IMR-90 (cell line): ENCODE measurements around the gene HOXC5. TPM values are rescaled to one million over a fixed set of nuclear protein-coding genes. Genes with fewer than 3 reads are reported as not detected.

Experiments
- ATAC-seq: fragments of 200-7000 bp; cut with Tn5 transposase; 2 replicates; pipeline ENCODE4 v1.9.1; 2020; ENCODE audit warnings: low read depth, mild to moderate bottlenecking, moderate library complexity
- BruUV-seq: library from RNA; stranded (reverse); fragments of 400-500 nt; replicated peaks from 2 replicates; lab custom pipeline; 2021; lab: Mats Ljungman, UMichigan
- CTCF ChIA-PET: fragments of 300-600 bp; formaldehyde crosslinking; extraction: SDS; loops from one replicate; lab custom pipeline; 2021; ENCODE audit warnings: antibody characterized with exemption; lab: Yijun Ruan, JAX
- POLR2A ChIA-PET: fragments of 300-600 bp; sonication (Branson Sonifier 250); formaldehyde crosslinking; loops from one replicate; lab custom pipeline; 2022; ENCODE audit warnings: antibody characterized with exemption; ENCODE audit not compliant: unreplicated experiment; lab: Charles Lee
- DNase-seq: peaks from one replicate; pipeline ENCODE4 v3.0.0; 2013
- H2AFZ ChIP-seq: replicated peaks from 2 replicates; pipeline ENCODE3; 2013; ENCODE audit warnings: low read length, mild to moderate bottlenecking; ENCODE audit not compliant: poor library complexity
- H2AK5ac ChIP-seq: 2 replicates; pipeline ENCODE4 v1.6.1; 2013; ENCODE audit warnings: low read depth, low read length, inconsistent platforms
- H2AK9ac ChIP-seq: replicated peaks from 2 replicates; pipeline ENCODE3; 2013; ENCODE audit warnings: mild to moderate bottlenecking, low read depth, low read length, moderate library complexity; ENCODE audit not compliant: poor library complexity
- H2BK120ac ChIP-seq: 2 replicates; pipeline ENCODE4 v1.6.1; 2013; ENCODE audit warnings: low read depth, low read length, inconsistent platforms
- H2BK15ac ChIP-seq: 3 replicates; pipeline ENCODE4 v1.6.1; 2013; ENCODE audit warnings: low read depth, low read length, inconsistent platforms
- H2BK20ac ChIP-seq: 2 replicates; pipeline ENCODE4 v1.6.1; 2013; ENCODE audit warnings: low read depth, mild to moderate bottlenecking, inconsistent platforms, low read length, moderate library complexity
- H2BK5ac ChIP-seq: 2 replicates; pipeline ENCODE4 v1.6.1; 2013; ENCODE audit warnings: mild to moderate bottlenecking, low read depth, low read length, inconsistent platforms; ENCODE audit not compliant: poor library complexity, severe bottlenecking
- H3K14ac ChIP-seq: replicated peaks from 2 replicates; pipeline ENCODE4 v1.6.1; 2013; ENCODE audit warnings: low read depth, low read length, inconsistent platforms
- H3K18ac ChIP-seq: 2 replicates; pipeline ENCODE4 v1.6.1; 2013; ENCODE audit warnings: low read depth, low read length, control low read depth
- H3K23ac ChIP-seq: 2 replicates; pipeline ENCODE4 v1.6.1; 2013; ENCODE audit warnings: low read depth, low read length, inconsistent platforms
- H3K27ac ChIP-seq: 2 replicates; pipeline ENCODE4 v1.5.1; 2013; ENCODE audit warnings: mild to moderate bottlenecking, control low read depth, low read length; ENCODE audit not compliant: insufficient read depth
- H3K27me3 ChIP-seq: 2 replicates; pipeline ENCODE4 v1.6.1; 2013; ENCODE audit warnings: low read length; ENCODE audit not compliant: control insufficient read depth, insufficient read depth
- H3K36me3 ChIP-seq: 2 replicates; pipeline ENCODE4 v1.6.1; 2013; ENCODE audit warnings: low read length, mixed read lengths; ENCODE audit not compliant: control insufficient read depth, insufficient read depth
- H3K4ac ChIP-seq: 2 replicates; pipeline ENCODE4 v1.6.1; 2013; ENCODE audit warnings: low read depth, low read length, inconsistent platforms
- H3K4me1 ChIP-seq: 2 replicates; pipeline ENCODE4 v1.6.1; 2013; ENCODE audit warnings: low read length, mixed read lengths; ENCODE audit not compliant: control insufficient read depth, insufficient read depth
- H3K4me2 ChIP-seq: 2 replicates; pipeline ENCODE4 v1.6.1; 2013; ENCODE audit warnings: low read depth, mild to moderate bottlenecking, control low read depth, low read length, moderate library complexity
- H3K4me3 ChIP-seq: 2 replicates; pipeline ENCODE4 v1.5.1; 2013; ENCODE audit warnings: low read depth, mild to moderate bottlenecking, control low read depth, low read length, moderate library complexity; ENCODE audit not compliant: insufficient read depth
- H3K56ac ChIP-seq: 2 replicates; pipeline ENCODE4 v1.6.1; 2013; ENCODE audit warnings: low read length, inconsistent platforms; ENCODE audit not compliant: insufficient read depth; ENCODE audit errors: extremely low read depth
- H3K79me1 ChIP-seq, 2 experiments: 2 replicates each; pipeline ENCODE4 v1.6.1; 2013; ENCODE audit warnings: low read length in 2 of 2, inconsistent platforms in 1 of 2, low read depth in 1 of 2
- H3K9ac ChIP-seq: 2 replicates; pipeline ENCODE4 v1.6.1; 2013; ENCODE audit warnings: low read depth, low read length, control low read depth
- H3K9me1 ChIP-seq: 2 replicates; pipeline ENCODE4 v1.6.1; 2013; ENCODE audit warnings: low read length, inconsistent platforms; ENCODE audit not compliant: insufficient read depth
- H3K9me3 ChIP-seq: 2 replicates; pipeline ENCODE4 v1.6.1; 2013; ENCODE audit warnings: low read length; ENCODE audit not compliant: control insufficient read depth, insufficient read depth
- H4K20me1 ChIP-seq: 2 replicates; pipeline ENCODE4 v1.6.1; 2013; ENCODE audit warnings: low read length, inconsistent platforms; ENCODE audit not compliant: insufficient read depth
- H4K5ac ChIP-seq: 2 replicates; pipeline ENCODE4 v1.6.1; 2013; ENCODE audit warnings: mild to moderate bottlenecking, low read depth, low read length, control low read depth
- H4K8ac ChIP-seq, 2 experiments: 2 replicates each; pipeline ENCODE4 v1.6.1; 2013; ENCODE audit warnings: low read depth in 2 of 2, low read length in 2 of 2, control low read depth in 1 of 2, inconsistent platforms in 1 of 2
- H4K91ac ChIP-seq: 2 replicates; pipeline ENCODE4 v1.6.1; 2013; ENCODE audit warnings: low read depth, low read length, inconsistent platforms; ENCODE audit not compliant: insufficient read depth
- CHD1 ChIP-seq: IDR thresholded peaks from 2 replicates; pipeline ENCODE4 v1.6.1; 2012; ENCODE audit warnings: low read depth, low read length, improper control_type of control experiment
- CTCF ChIP-seq: conservative IDR thresholded peaks from 2 replicates; pipeline ENCODE4 v1.5.1; 2012; ENCODE audit warnings: mild to moderate bottlenecking, low read depth, low read length, improper control_type of control experiment
- MAFK ChIP-seq: IDR thresholded peaks from 2 replicates; pipeline ENCODE4 v1.6.1; 2012; ENCODE audit warnings: low read depth, low read length, improper control_type of control experiment
- MAZ ChIP-seq: IDR thresholded peaks from 2 replicates; pipeline ENCODE4 v1.6.1; 2012; ENCODE audit warnings: low read depth, mild to moderate bottlenecking, low read length, improper control_type of control experiment, moderate library complexity, borderline replicate concordance
- MXI1 ChIP-seq: IDR thresholded peaks from 2 replicates; pipeline ENCODE4 v1.6.1; 2012; ENCODE audit warnings: low read depth, mild to moderate bottlenecking, low read length, moderate library complexity, borderline replicate concordance
- POLR2A ChIP-seq: IDR thresholded peaks from 2 replicates; pipeline ENCODE4 v1.6.1; 2012; ENCODE audit warnings: mild to moderate bottlenecking, low read depth, low read length
- RAD21 ChIP-seq: IDR thresholded peaks from 2 replicates; pipeline ENCODE4 v1.6.1; 2012; ENCODE audit warnings: low read length, improper control_type of control experiment
- RFX5 ChIP-seq: IDR thresholded peaks from 2 replicates; pipeline ENCODE4 v1.8.0; 2012; ENCODE audit warnings: low read depth, mild to moderate bottlenecking, low read length, moderate library complexity
- USF2 ChIP-seq: fragments of 150-350 bp; IDR thresholded peaks from 2 replicates; pipeline ENCODE4 v1.6.1; 2017; ENCODE audit warnings: mild to moderate bottlenecking, antibody characterized with exemption, low read length, low read depth
- WGBS, 2 experiments: methylation state at CpG; one replicate each; pipeline versions ENCODE4 v1.1.5 to v1.1.7; 2013; ENCODE audit warnings: missing lambda C conversion rate in 2 of 2; ENCODE audit not compliant: insufficient read length in 1 of 2; ENCODE audit errors: extremely low coverage in 2 of 2; 5-methylcytosine and 5-hydroxymethylcytosine counted together
- dilution Hi-C: fragments of 300-500 bp; cut with HindIII; formaldehyde crosslinking; loops from one replicate; pipeline ENCODE4 v1.14.3; 2018; ENCODE audit warnings: low sequenced_read_pairs; ENCODE audit not compliant: unreplicated experiment
- in situ Hi-C: fragments of 300-500 bp; cut with MboI; formaldehyde crosslinking; loops from 3 replicates; pipeline ENCODE4 v1.14.3; 2019; ENCODE audit warnings: low sequenced_read_pairs, inconsistent platforms, mixed read lengths
- intact Hi-C: fragments of 100-400 bp; cut with micrococcal nuclease; formaldehyde crosslinking; loops from 2 replicates; pipeline ENCODE4 v1.10.0; 2022
- polyA plus RNA-seq, 3 experiments: library from polyadenylated mRNA; depleted of rRNA; stranded (reverse); fragments of >200 nt; gene quantifications; 2 replicates each; pipeline ENCODE4 v1.2.3, GENCODE V29; 2012; ENCODE audit warnings: low replicate concordance in 1 of 3
- total RNA-seq: library from RNA; depleted of rRNA; stranded (reverse); fragments of >200 nt; gene quantifications from 2 replicates; pipeline ENCODE4 v1.2.3, GENCODE V29; 2012

HOXC5 gene
- total and polyA plus RNA-seq, 2 of the 4 experiments (the other 2 are of a cell fraction), result not detected

GRCh38 chr12:53990311-53991076 lies 42.4 kb upstream of the HOXC5 start:
- H2BK5ac ChIP-seq, result no peak overlapping the region
- DNase-seq (no peak), ATAC-seq (no peak)
- no peak overlapping the region for H2BK20ac ChIP-seq
- H3K36me3 ChIP-seq, result no peaks in the 10 kb centered on the region
- H2BK120ac ChIP-seq, result no peak overlapping the region
- H3K9me1 ChIP-seq, result no peaks in the 10 kb centered on the region
- H4K5ac ChIP-seq, result no peak overlapping the region
- H4K20me1 ChIP-seq, result no peaks in the 10 kb centered on the region; the same call in 1 of the 2 replicates
- H3K56ac ChIP-seq, result no peak overlapping the region
- no peak overlapping the region for H3K18ac ChIP-seq
- peak overlapping the region; percentile 37 for H2AFZ ChIP-seq
- H3K23ac ChIP-seq, result no peak overlapping the region
- no peak overlapping the region for H2AK5ac ChIP-seq
- POLR2A ChIA-PET, result no interaction called here
- no peak overlapping the region for H2AK9ac ChIP-seq
- CTCF ChIA-PET, result interaction anchor here (2.3 kb wide), 1 partner anchor 211 kb away, joined by 8 read pairs; no protein-coding TSS in a partner anchor
- no peak overlapping the region for H2BK15ac ChIP-seq
- H3K4ac ChIP-seq, result no peak overlapping the region
- H4K91ac ChIP-seq, result no peak overlapping the region
- 5% methylated on average over 4 of the region's 27 CpGs; no CpG with 5 or more reads in 1 of the 2 experiments for WGBS, 2 experiments
- no peak overlapping the region for H4K8ac ChIP-seq
- H3K27ac ChIP-seq, result no peak overlapping the region
- in situ Hi-C loops, result loop anchor here (10.0 kb wide), 2 partner anchors 226 to 384 kb away; no protein-coding TSS in a partner anchor
- peaks cover 15% of the 10 kb centered on the region for H3K9me3 ChIP-seq
- no peak overlapping the region for H3K4me2 ChIP-seq
- dilution Hi-C loops, result no loop called here
- peaks cover 98% of the 10 kb centered on the region for H3K27me3 ChIP-seq
- H3K4me1 ChIP-seq, result peaks cover 3% of the 10 kb centered on the region; the same call in 1 of the 2 replicates
- H3K14ac ChIP-seq, result no peak overlapping the region
- no peak for TF ChIP-seq CTCF
- no peak for TF ChIP-seq USF2
- no peak for TF ChIP-seq RAD21
- TF ChIP-seq POLR2A, result no peak
- TF ChIP-seq CHD1, result no peak
- no peak for TF ChIP-seq MAFK
- no peak for TF ChIP-seq MXI1
- no peak for TF ChIP-seq MAZ
- TF ChIP-seq RFX5, result no peak
- H3K4me3 ChIP-seq, result no peak overlapping the region
- BruUV-seq, result no TSS peak
- no peak overlapping the region for H3K9ac ChIP-seq
- no peaks in the 10 kb centered on the region for H3K79me1 ChIP-seq
- intact Hi-C loops, result no loop called here
